ENCODE results near the gene TBC1D1.
A peak's percentile ranks its signal among the peaks of the same experiment; 100 is the strongest.

The TBC1D1 gene

GRCh38 chr4:37885496-37885895 is 5.4 kb upstream of the TBC1D1 start:
- DNase-seq (ENCODE audit: low read depth in 2 of 2), result no peak

DNA sequence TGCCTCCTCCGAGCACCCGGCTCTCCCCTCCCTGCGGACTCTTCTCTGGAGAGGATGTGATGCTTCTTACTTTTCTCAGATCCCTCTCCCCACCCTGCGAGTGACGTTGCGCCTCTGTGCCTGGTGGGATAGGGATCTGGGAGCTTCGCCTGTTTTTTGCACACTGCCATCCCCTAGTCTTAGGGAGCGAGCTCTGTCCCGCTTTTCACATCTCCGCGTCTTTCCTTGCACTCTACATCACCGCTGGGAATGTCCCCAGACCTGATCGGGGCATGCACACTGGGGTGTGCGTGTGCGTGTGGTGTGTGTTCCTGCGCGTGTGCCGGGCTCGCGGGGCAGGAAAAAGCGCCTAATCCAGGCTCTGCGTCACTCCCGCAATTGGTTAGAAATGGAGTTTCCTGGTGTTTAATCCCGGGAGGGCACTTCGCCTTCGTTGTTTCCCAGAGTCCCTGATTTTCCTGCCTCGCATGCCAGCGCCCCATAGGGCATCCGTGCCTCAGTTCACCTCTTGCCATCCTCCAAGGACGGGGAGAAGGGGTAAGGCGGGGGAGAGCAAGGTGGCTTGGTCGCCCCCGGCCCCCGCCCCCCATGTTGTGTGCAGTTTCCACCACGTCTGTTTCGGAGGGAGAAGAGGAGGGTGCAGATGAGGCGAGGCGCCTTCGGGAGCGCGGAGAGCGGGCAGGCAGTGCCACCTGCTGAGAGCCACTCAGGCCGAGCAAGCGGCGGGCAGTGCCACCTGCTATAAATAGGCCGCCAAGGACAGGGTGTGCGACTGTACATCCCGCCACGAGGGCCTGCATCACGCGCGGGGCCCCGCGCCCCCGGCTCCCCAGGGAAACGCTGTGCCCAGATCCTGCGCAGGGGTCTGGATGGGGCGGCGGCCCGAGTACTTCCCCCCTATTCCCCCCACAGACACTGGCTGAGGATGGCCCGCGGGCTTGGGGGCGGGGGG is 759 bp upstream of the TBC1D1 start:
- DNase-seq (ENCODE audit: low read depth in 2 of 2), result peak; percentile 7

GRCh38 chr4:37891260-37892159 is 626 bp downstream of the TBC1D1 start:
- DNase-seq (ENCODE audit: low read depth in 2 of 2), result peak; percentile 54 to 55

- DNase-seq (ENCODE audit: low read depth in 2 of 2), result peak; percentile 3 to 33
These were observed 1.8 kb downstream of the TBC1D1 start for GRCh38 chr4:37892641-37893040.

DNA sequence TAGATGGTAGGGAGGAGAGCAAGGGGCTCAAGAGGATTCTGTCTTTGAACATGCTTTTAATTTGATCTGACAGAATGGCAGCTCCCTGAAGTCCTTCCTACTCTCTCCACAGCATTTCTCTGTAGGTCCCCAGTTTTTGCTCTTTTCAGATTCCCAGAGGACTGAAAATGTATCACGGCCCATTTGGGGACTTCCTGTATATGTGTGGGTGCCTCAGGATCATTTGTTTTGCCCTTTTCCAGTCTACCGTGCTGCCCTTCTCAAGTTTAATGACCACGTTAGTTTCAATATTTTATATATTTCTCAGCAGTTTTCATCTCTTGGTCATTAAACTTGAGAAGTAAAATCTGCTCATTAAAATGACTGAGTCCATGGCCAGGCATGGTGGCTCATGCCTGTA is 2.3 kb downstream of the TBC1D1 start:
- DNase-seq (ENCODE audit: low read depth in 2 of 2), result no peak

DNA sequence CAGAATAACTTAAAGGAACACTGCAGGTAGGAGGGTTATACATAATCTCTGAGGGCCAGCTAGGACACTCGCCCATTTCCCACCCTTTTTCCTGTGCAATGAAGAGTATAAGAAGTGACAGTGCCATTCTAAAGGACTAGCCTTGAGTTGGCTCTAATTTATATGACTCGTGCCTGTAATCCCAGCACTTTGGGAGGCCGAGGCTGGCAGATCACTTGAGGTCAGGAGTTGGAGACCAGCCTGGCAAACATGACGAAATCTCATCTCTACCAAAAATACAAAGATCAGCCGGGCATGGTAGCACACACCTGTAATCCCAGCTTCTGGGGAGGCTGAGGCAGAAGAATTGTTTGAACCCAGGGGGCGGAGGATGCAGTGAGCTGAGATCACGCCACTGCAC is 4.4 kb downstream of the TBC1D1 start:
- no peak for DNase-seq (ENCODE audit: low read depth in 2 of 2)

DNA sequence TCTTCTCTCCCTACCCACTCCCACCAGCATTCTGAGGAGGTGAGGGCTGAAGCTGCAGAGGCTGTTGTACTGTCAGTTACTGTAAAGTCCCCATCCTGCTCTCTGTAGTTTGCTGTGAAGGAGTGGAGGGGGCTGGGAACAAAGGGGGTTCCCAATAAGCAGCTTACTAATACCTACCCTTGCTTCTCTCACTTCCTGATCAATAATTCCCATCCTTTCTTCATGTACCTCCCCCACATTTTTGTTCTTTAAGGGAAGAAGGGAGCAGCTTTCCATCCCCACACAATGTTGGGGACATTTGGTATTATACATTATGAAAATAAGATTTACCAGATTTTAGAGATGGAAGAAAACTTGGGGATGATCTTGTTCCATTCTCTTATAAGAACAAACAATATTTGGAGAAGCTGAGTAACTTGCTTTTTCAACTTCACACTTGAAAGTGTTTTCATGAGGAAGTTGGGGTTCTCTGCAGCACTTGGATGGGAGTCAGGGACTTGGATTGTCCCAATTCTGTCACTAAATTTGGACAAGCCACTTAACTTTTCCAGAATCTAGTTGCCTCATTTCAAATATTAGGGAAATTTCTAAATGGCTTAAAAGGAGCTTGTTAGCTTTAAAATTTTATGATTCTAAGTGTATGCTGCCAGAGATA is 5.4 kb downstream of the TBC1D1 start:
- no peak for DNase-seq (ENCODE audit: low read depth in 2 of 2)

- no peak for DNase-seq (ENCODE audit: low read depth in 2 of 2)
These were observed 11.3 kb downstream of the TBC1D1 start for GRCh38 chr4:37902212-37902611.

DNA sequence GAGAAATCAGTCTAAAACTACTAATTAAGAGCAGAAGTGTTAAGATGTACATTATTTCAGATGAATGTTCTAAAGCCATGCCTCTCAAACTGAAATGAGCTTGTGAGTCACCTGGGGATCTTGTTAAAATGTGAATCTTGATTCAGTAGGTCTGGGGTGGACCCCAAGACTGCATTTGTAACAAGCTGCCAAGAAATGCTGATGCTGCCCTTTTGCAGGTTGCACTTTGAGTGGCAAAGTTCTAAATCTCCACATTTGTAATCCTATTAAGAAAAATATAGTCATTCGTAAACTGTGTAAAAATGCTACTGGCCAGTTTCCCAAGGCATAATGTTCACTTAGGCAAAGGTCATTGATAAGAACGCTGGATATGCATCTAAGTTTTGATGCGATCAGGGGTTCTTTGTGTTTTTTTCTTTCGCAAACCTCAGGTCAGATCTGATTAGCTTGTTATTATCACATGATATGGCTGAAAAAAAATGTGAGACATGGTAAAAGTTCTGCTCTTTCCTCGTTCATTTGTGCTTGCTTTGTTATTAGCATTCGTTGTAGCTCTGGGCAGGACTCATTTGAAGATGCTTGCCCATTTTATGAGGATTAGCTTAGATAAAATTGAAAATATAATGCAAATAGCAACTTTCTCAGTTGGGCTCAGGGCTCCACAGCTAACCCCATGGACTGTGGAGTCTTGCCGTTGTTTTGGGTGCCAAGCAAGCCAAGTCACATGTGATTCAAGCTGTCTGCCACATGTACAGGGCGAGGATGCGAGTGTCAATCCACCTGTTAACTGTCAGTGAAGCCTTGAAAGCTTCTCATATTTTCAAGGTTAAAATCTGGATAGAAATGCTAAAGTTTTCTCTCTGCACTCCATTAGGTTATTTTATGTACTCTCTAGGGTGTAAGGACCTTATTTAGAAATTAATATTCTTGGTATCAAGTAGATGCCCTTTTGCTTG is 12.1 kb downstream of the TBC1D1 start:
- no peak for DNase-seq (ENCODE audit: low read depth in 2 of 2)

DNA sequence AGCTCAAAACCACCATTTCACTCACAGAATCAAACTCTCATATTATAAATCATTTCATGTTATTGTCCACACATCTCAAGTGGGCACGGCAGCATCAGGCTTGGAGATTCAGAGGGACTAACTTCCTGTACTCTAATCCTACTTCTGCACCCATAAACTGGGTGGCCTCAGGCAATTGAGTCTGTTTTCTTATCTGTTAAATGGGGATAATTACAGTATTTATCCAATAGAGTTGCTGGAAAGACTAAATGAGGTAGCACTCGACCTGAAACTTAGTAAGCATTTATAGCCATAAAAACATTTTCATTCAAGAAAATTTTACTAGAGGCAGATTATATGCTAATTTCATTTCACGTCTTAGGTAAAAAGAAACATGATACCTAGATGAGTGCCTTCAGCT is 13.0 kb downstream of the TBC1D1 start:
- no peak for DNase-seq (ENCODE audit: low read depth in 2 of 2)

DNA sequence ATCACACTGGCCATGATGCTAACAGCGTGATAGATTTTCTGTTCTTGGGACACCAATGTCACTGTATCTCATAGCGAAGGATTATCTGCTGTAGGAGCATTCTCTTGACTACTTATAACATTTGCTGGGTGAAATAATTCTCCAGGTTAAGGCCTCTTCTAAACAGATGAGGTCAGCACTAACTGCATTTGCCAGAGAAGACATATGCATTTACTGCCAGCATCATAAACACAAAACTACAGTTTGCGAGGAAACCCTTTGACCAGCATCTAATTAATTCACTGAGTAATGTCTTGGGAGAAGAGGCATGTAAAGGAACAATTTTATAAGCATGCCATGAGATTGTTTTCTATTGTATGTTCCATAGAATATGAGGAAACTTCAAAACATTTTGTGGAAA is 13.9 kb downstream of the TBC1D1 start:
- DNase-seq (ENCODE audit: low read depth in 2 of 2), result no peak

DNA sequence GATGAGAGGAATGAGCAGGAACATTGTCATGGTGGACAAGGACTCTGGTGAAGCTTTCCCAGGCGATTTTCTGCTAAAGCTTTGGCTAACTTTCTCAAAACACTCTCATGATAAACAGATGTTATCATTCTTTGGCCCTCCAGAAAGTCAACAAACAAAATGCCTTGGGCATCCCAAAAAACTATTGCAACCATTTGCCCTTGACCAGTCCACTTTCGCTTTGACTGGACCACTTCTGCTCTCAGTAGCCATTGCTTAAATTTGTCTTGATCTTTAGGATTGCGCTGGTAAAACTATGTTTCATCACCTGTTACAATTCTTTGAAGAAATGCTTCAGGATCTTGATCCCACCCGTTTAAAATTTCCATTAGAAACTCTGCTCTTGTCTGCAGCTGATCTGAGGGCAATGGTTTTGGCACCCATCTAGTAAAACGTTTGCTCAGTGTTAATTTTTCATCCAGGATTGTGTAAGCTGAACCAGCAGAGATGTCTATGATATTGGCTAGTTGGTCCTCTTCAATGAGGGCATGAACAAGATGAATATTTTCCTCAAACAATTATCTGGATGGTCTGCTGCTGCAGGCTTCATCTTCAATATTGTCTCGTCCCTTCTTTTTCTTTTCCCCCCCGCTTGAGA is 14.8 kb downstream of the TBC1D1 start:
- DNase-seq (ENCODE audit: low read depth in 2 of 2), result no peak

DNA sequence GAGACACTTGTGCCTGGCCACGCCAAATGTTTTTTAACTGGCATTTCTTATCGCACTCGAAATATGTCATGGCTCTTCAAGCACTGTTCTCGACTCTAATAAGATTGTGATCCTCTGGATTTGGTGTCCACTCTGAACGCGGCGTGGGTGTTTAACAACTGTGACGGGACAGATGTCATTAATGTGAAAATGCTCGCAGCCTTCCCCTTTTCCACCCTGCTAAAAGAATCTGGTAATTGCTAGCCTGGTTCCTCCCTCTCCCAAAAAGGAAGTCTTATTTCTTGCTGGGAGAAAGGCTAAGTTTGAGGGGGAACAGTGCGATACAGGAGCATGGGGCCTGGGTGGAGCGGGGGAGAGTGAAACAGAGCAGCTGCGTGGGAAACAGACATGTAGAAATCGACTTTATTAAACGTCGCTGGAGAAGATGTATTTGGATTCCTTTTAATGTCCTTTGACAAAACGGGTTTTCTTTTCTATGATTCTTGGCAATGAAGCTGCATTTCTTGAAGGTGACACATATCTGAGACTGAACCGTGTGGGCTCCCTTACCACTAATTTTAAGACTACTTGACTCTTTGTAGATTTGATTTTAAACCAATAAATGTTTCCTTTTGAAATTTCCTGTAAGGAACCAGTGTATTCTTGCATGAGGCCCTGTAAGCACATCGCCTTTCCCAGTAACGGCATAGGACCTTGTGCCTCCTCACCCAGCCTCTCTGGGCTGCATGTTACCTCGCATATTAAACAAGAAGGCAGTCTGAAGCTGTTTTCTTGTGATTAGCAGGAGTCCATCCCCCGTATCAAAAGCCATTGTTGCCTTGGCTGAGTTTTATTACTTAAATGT is 17.8 kb downstream of the TBC1D1 start:
- DNase-seq (ENCODE audit: low read depth in 2 of 2), result no peak

GRCh38 chr4:37909332-37910090 is 18.6 kb downstream of the TBC1D1 start:
- DNase-seq (ENCODE audit: low read depth in 2 of 2), result no peak

DNA sequence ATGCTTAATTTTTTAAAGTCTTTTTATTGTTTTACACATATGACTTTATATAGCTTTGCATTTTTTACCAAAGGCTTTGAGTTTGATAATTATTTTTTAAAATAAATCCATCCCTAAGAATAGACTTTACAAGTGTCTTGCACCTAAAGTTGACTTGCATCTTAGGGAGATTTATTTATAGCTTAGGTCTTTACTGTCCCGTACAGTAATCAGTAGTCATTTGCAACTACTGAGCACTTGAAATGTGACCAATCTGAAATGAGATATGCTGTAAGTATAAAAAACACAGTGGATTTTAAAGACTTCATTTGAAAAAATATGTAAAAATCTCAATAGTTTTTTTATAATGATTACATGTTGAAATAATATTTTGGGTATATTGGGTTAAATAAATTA is 19.2 kb downstream of the TBC1D1 start:
- no peak for DNase-seq (ENCODE audit: low read depth in 2 of 2)

- no peak for DNase-seq (ENCODE audit: low read depth in 2 of 2)
These were observed 23.7 kb downstream of the TBC1D1 start for GRCh38 chr4:37914539-37914938.

DNA sequence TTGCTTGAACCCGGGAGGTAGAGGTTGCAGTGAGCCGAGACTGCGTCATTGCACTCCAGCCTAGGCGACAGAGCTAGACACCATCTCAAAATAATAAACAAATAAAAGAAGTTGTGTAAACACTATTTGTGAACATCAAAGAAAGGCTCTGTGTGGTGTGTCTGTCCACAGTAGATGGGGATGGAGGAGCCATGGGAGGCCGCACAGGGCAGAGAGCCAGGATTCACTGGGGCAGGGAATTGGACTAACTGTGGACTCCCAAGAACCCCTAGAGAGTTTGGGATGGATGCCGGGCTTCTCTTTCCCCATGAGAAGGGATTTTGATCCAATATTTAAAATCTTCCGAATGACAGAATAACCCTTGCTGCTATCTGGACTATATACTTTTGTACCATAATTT is 26.5 kb downstream of the TBC1D1 start:
- DNase-seq (ENCODE audit: low read depth in 2 of 2), result no peak

- DNase-seq (ENCODE audit: low read depth in 2 of 2), result no peak
These were observed 27.8 kb downstream of the TBC1D1 start for GRCh38 chr4:37918653-37919052.

GRCh38 chr4:37922328-37922727 is 31.4 kb downstream of the TBC1D1 start:
- DNase-seq (ENCODE audit: low read depth in 2 of 2), result no peak

All from stimulated activated CD8-positive, alpha-beta memory T cell treated with anti-CD3 and anti-CD28 coated beads, Interleukin-15, amount 100 ng/mL, for 4 hours (primary cell).